Measurements from ENCODE around the gene TP53TG5.

Gene TP53TG5

GRCh38 chr20:45404438-45404837 is 26.3 kb upstream of the TP53TG5 start:
- TF ChIP-seq EZH2phosphoT487 (IDR thresholded peaks at IDR 0.05; ENCODE audit: borderline replicate concordance, low read length) = no peak
- TF ChIP-seq, protein P1, sequence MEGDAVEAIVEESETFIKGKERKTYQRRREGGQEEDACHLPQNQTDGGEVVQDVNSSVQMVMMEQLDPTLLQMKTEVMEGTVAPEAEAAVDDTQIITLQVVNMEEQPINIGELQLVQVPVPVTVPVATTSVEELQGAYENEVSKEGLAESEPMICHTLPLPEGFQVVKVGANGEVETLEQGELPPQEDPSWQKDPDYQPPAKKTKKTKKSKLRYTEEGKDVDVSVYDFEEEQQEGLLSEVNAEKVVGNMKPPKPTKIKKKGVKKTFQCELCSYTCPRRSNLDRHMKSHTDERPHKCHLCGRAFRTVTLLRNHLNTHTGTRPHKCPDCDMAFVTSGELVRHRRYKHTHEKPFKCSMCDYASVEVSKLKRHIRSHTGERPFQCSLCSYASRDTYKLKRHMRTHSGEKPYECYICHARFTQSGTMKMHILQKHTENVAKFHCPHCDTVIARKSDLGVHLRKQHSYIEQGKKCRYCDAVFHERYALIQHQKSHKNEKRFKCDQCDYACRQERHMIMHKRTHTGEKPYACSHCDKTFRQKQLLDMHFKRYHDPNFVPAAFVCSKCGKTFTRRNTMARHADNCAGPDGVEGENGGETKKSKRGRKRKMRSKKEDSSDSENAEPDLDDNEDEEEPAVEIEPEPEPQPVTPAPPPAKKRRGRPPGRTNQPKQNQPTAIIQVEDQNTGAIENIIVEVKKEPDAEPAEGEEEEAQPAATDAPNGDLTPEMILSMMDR (IDR thresholded peaks at IDR 0.05; ENCODE audit: low read depth, low read length, poor library complexity, severe bottlenecking) = no peak
- H3K4me2 ChIP-seq (ENCODE audit: low read length) = no peak overlapping the region
- H3K36me3 ChIP-seq (ENCODE audit: control insufficient read depth, low read length) = no peaks in the 10 kb centered on the region
- H3K4me1 ChIP-seq (ENCODE audit: control insufficient read depth, low read length) = peaks cover 20% of the 10 kb centered on the region
- peaks cover 22% of the 10 kb centered on the region for H3K9me3 ChIP-seq (ENCODE audit: control insufficient read depth, insufficient read depth, low read length)
- no peaks in the 10 kb centered on the region for H3K79me2 ChIP-seq (ENCODE audit: control insufficient read depth, low read length)
- no peak overlapping the region for H3K4me3 ChIP-seq (ENCODE audit: low read length)
- H3F3A ChIP-seq (ENCODE audit: control insufficient read depth, insufficient read depth) = peaks cover 6% of the 10 kb centered on the region
- no peaks in the 10 kb centered on the region for H4K20me1 ChIP-seq (ENCODE audit: control insufficient read depth, insufficient read depth, low read depth, low read length)
- no peak overlapping the region for H3K27ac ChIP-seq (ENCODE audit: low read depth, low read length)
- H3K27me3 ChIP-seq (ENCODE audit: control insufficient read depth, low read length) = peaks cover 25% of the 10 kb centered on the region
- H3K9me2 ChIP-seq (replicated peaks; ENCODE audit: control insufficient read depth, low read length) = no peaks in the 10 kb centered on the region

GRCh38 chr20:45402946-45403345 is 24.8 kb upstream of the TP53TG5 start:
- Histone ChIP-seq H3K79me2 (ENCODE audit: control insufficient read depth, low read length) (no peaks in the 10 kb centered on the region), H3K9me3 (ENCODE audit: control insufficient read depth, insufficient read depth, low read length) (peaks cover 24% of the 10 kb centered on the region), H3K4me3 (ENCODE audit: low read length) (no peak overlapping the region), H3K36me3 (ENCODE audit: control insufficient read depth, low read length) (no peaks in the 10 kb centered on the region), H3K4me2 (ENCODE audit: low read length) (no peak overlapping the region), H3K4me1 (ENCODE audit: control insufficient read depth, low read length) (peaks cover 20% of the 10 kb centered on the region), H4K20me1 (ENCODE audit: control insufficient read depth, insufficient read depth, low read depth, low read length) (no peaks in the 10 kb centered on the region), H3K27ac (ENCODE audit: low read depth, low read length) (no peak overlapping the region), H3K9me2 (replicated peaks; ENCODE audit: control insufficient read depth, low read length) (no peaks in the 10 kb centered on the region), H3F3A (ENCODE audit: control insufficient read depth, insufficient read depth) (peaks cover 6% of the 10 kb centered on the region), H3K27me3 (ENCODE audit: control insufficient read depth, low read length) (peaks cover 25% of the 10 kb centered on the region)
- TF ChIP-seq EZH2phosphoT487 (IDR thresholded peaks at IDR 0.05; ENCODE audit: borderline replicate concordance, low read length) = no peak
- TF ChIP-seq, protein P1 (IDR thresholded peaks at IDR 0.05; ENCODE audit: low read depth, low read length, poor library complexity, severe bottlenecking) = no peak

DNA sequence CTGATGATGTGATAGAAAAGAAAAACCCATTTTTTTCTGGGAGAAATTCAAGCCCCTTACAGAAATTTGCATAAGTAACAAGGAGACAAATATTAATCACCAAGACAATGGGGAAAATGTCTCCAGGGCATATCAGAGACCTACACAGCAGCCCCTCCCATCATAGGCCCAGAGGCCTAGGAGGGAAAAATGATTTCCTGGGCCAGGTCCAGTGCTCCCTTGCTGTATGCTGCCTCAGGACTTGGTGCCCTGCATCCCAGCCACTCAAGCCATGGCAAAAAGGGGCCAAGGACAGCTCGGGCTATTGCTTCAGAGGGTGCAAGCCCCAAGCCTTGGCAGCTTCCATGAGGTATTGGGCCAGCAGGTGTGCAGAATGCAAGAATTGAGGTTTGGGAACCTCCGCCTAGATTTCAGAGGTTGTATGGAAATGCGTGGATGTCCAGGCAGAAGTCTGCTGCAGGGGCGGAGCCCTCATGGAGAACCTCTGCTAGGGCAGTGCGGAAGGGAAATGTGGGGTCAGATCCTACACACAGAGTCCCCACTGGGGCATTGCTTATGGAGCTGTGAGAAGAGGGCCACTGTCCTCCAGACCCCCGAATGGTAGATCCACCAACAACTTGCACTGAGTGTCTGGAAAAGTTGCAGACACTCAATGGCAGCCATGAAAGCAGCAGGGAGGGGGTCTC is 22.4 kb upstream of the TP53TG5 start:
- no peaks in the 10 kb centered on the region for H3K79me2 ChIP-seq (ENCODE audit: control insufficient read depth, low read length)
- no peak overlapping the region for H3K4me2 ChIP-seq (ENCODE audit: low read length)
- H3K27me3 ChIP-seq (ENCODE audit: control insufficient read depth, low read length) = peaks cover 7% of the 10 kb centered on the region
- H3K4me3 ChIP-seq (ENCODE audit: low read length) = no peak overlapping the region
- H3K4me1 ChIP-seq (ENCODE audit: control insufficient read depth, low read length) = peaks cover 2% of the 10 kb centered on the region
- H3K36me3 ChIP-seq (ENCODE audit: control insufficient read depth, low read length) = no peaks in the 10 kb centered on the region
- no peak for TF ChIP-seq EZH2phosphoT487 (IDR thresholded peaks at IDR 0.05; ENCODE audit: borderline replicate concordance, low read length)
- TF ChIP-seq, protein P1 (IDR thresholded peaks at IDR 0.05; ENCODE audit: low read depth, low read length, poor library complexity, severe bottlenecking) = no peak
- H3F3A ChIP-seq (ENCODE audit: control insufficient read depth, insufficient read depth) = peaks cover 6% of the 10 kb centered on the region
- no peaks in the 10 kb centered on the region for H3K9me2 ChIP-seq (replicated peaks; ENCODE audit: control insufficient read depth, low read length)
- H3K9me3 ChIP-seq (ENCODE audit: control insufficient read depth, insufficient read depth, low read length) = peaks cover 24% of the 10 kb centered on the region
- no peak overlapping the region for H3K27ac ChIP-seq (ENCODE audit: low read depth, low read length)
- no peaks in the 10 kb centered on the region for H4K20me1 ChIP-seq (ENCODE audit: control insufficient read depth, insufficient read depth, low read depth, low read length)

Data from DOHH2 (cell line).